ENCODE measurements around the gene HRH3.

HRH3 gene

DNA sequence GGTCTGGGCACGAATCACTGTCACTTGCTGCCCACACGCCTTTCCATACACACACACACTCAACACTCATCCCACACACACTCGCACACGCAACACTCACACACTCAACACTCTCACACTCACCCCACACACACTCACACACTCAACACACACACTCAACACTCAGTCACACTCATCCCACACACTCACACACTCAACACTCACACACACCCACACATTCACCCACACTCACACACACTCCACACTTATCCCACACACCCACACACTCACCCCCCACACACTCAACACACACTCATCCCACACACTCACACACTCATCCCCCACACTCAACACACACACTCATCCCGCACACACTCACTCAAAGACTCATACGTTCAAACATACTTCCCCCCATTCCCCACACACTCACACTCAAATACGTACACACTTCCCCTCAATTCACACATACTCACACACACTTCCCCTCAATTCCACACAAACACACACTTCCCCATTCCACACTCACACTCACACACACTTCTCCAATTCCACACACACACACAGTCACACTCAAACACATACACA, 9.0 kb upstream of the HRH3 start:
- no peak for DNase-seq

DNA sequence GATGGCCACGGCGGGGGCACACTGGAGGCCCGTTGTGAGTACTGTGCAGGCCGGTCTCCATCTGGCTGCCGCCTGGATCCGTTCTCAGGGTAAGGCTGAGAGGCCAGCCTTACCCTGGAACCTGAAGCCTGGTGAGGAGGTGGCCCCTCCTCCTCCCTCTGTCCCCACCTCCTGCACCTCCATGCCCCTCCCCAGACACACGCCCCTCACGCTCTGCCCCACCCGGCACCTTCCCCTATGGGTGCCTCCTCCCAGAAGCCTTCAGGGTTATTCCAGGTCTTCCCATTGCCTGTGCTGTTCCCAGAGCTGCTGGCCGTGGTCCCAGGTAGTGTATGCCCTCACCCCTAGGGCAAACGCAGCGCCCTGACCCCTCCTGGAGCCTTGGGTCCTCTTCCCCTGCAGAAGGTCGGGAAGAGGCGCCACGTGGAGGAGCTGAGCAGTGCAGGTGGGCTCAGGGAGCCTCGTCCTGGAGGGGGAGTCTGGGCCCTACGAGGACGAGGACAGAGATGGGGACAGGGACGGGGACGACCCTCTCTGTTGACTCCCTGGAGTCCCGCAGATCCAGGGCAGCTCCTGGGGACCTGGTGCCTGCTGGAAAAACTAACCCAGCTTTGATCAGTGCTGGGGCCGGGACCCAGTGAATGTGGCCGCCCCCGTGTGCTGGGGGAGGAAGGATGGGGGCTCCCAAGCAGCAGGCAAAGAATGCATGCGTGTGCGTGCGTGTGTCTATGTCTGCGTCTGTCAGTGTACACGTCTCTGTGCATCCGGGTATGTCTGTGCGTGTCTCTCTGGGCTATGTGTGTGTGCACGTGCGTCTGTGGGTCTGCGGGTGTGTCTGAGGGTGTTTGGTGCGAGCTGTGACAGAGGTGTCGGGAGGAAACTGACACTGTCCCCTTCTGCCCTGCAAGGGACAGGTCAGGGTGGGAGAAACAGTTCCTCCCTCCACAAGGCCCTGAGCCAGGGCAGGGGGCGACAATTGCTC, 8.2 kb upstream of the HRH3 start:
- DNase-seq, result no peak

DNA sequence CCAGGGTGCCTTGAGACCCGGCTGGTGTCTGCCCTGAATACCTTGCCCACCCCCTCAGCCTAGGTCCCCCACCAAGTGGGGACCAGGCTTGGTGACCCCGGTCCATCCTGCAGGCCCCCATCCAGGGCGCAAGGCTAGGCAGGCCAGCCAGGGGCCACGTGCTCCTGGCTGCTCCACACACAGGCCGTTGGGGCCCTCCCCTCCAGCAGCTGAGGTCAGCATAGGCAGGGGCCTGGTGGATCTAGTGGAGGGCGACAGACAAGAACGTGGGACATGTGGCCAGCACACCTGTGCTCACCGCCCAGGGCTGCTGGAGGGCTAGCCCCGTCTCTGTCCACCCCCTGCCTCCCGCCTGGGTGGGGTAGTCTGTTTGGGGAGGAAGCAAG, 7.5 kb upstream of the HRH3 start:
- DNase-seq, result no peak

DNA sequence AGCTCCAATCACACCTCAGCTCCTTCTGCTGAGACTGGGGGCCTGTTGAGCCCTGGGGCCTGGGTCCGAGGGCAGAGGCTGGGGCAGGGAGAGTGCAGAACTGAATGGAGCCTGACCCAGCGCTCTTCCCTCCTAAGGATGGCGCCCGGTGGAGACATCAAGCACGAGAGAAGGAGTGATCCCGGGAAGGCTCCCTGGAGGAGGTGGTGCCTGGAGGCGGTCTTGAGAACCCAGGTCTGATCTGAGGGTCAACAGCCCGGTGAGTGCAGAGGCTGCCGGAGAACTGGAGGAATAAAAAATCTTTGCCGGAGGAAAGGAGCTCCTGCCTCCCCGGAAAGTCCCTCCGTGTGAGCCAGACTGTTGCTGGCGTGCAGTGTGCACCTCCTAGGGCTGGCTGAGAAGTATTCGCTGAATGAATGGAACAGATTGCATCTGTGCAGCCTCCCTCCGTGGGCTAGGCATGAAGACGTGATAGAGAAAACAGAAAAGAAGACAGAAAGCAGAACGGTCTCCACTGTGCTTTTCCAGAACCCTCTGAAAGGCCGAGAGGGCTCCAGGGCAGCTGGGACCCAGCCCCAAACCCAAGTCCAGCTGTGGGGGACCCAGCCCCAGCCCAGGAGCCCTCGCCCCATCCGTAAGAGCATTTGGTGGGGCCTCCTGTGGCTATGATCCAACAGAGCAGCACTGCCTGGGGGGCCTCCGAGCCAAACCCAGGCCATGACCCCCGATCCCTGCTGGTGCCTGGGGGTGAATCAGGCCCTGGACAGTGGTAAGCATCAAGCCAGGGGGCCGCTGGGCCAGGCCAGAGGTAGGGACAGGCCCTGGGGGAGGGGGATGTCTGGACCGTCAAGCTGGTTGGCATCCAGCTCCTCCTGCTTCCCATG, 6.9 kb upstream of the HRH3 start:
- no peak for DNase-seq

DNA sequence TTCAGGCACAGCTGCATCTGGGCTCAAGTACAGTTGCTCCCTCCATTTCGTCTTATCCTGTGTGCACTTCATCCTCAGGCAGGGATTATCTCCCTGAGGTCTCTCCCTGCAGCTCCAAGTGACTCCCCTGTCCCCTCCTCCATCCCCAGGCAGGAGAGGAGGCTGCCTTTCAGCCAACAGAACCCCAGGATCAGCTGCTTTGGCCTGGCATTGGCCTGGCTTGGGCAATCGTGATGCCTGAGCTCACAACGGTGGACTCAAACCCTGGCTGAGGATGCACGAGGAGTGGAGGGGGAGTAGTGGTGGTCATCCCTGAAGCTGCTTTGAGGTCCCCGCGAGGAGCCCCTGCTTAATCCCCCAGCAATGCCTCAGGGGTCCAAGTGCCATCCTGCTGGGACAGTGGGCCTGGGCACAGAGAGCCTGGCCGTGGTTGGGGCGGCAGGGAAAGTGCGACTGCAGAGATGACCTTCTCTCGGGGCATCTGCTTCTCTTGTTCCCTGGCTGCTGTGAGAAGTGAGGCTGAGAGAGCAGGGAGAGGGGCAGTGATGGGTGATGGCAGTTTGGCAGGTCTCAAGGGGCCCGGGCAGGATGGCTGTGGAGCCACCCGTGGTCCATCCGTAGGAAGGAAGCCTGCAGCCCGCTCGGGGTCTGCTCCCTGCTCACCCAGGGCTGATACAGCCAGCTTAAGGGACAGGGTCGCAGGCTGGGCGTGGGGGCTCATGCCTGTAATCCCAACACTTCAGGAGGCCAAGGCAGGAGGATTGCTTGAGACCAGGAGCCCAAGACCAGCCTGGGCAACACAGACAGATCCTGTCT, 6.0 kb upstream of the HRH3 start:
- no peak for DNase-seq

DNA sequence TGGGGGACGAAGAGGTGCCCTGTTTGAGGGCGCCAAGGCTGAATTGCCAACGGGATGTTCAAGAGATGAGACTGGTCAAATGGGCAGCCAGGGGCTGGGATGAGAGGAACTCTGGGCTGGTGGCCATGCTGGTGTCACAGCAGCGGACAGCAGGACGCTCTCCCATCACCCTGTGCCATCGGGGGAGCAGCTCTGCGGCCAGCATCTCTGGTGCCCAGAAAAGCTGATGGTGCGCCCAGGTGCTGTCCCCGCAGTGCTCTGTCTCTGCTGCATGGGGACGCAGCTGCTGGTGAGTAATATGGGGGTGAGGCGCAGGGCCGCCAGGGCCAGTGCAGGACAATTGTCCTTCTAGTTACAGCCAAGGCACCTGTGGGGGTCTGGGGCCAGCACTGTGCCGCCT, 4.9 kb upstream of the HRH3 start:
- no peak for DNase-seq

DNA sequence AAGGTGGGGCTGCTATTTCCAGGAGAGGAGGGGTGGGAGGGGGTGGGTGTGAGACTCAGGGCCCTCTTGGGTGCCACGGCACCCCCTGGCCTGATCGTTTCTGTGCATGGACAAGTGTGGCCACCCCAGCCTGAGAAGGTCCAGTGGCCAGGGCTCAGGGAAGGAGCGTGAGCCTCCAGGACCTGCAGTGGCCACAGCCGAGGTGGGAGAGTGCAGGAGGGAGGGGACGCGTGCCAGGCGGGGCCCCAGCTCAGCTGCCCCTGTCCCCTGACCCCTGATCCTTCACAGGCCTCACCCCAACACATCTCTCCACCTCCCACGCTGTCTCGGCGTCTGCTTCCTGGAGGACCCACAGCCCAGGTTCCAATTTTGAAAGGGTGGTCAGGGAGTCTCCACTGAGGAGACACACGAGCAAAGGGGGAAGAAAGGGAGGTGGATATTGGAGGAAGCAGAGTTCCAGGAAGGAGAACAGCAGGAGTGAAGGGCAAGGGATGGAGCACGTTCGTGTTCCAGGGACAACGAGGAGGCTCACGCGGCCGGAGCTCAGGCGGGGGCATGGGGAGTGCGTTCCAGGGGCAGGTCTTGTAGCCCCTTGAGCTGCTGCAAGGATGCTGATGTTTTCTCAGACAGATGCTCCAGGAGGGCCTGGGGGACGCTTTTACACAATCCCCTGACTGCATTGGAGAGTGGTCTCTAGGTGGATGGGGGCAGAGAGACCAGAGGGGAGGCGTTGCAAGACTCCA, 4.2 kb upstream of the HRH3 start:
- no peak for DNase-seq

DNA sequence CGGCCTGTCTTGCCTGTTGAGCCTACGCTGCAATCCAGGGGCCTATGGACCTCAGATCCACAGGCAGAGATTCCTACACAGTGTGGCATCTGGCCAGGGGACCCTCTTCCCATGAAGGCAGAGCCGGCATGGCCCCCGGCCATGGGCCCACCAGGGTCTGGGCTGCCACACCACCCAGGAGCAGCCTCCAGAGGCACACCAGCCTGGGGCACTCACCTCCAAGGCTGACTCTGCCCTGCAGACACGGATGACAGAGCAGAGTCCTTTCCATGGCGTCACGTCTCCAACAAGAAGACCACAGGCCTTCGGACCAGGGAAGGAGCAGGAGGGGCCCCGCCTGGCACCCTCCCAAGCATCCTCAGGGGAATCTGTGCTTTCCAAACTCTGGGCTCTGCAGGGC, 3.5 kb upstream of the HRH3 start:
- no peak for DNase-seq

DNA sequence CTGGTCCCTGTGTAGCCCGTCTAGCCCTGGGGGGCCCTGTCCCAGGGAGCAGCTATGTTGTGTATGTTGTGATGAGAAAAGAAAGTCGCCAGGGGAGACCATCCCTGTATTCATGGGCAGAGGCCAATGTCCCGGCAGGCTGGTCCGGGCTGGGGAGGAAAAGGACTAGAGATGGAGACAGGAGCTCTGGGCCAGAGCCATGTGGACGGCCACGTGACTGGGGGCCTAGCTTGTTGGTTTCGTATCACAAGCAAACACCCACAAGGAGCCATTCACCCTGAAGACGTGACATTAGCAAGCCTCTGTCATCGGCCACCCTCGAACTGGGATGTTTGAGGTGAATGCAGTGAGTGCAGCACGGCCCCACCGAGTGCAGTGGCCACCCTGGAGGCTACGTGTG, 2.9 kb upstream of the HRH3 start:
- DNase-seq, result no peak

DNA sequence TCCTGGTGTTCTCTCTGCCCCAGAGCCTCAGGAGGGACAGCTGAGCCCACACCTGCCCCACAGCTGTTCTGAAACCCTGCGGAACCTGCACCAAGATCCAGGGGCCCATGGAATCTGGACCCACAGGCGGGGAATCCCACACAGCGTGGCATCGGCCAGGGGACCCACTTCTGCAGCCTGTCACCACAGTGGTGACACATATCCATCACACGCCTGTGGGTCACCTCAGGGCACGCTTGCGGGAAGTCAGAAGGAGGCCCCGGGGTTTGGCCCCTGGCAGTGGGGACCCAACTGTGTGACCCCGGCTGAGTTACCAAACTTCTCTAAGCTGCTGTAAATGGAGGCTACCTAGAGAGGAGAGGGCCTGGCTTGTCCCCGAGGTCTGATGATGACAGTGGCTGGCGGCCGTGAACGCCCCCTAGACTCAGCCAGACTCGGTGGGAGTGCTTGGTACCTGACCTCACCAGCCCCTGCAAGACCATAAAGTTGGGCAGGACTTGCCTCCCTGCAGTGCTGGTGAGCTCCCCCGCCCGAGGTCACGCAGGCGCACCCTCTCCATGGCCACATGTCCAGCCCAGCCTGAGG, 2.3 kb upstream of the HRH3 start:
- no peak for DNase-seq

DNA sequence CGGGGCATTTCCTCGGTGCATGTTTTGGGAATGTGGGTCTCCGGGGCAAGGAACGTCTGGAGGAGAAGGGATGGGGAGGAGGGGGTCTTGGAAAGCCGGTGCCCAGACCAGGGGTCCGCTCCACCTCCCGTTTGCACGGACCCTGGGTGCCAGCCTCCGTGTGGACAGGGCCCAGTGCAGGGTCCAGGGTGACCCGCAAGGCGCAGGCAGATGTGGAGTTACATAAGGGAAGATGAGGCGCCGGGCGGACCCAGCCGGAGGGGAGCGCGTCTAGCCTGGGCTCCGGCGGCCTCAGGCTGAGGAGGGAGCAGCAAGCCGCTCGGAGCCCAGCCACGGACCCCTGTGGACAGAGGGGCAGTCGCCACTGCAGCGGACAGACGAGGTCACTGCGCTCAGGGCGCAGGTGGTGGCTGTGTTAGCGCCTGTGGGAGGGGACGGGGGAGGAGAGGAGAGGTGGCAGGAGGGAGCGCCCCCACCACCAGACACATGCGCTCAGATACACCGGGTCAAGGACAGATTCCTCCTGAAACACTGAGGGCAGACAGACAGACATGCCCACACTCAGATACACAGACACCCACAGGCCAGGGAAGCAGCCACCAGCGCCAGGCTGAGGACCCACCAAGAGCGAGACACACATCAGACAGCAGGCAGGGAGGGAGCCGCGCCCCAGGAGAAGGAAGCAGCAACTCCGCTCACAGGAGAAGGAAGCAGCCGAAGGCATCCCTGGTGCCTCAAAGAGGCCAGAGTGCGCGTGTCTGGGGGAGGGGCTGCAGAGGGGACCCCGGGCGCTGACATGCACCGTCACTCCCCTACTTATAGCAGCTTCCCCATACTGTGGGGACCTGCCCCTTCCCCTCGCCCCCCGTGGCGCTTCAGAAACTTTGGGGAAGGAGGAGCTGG, 839 bp upstream of the HRH3 start:
- no peak for DNase-seq

DNA sequence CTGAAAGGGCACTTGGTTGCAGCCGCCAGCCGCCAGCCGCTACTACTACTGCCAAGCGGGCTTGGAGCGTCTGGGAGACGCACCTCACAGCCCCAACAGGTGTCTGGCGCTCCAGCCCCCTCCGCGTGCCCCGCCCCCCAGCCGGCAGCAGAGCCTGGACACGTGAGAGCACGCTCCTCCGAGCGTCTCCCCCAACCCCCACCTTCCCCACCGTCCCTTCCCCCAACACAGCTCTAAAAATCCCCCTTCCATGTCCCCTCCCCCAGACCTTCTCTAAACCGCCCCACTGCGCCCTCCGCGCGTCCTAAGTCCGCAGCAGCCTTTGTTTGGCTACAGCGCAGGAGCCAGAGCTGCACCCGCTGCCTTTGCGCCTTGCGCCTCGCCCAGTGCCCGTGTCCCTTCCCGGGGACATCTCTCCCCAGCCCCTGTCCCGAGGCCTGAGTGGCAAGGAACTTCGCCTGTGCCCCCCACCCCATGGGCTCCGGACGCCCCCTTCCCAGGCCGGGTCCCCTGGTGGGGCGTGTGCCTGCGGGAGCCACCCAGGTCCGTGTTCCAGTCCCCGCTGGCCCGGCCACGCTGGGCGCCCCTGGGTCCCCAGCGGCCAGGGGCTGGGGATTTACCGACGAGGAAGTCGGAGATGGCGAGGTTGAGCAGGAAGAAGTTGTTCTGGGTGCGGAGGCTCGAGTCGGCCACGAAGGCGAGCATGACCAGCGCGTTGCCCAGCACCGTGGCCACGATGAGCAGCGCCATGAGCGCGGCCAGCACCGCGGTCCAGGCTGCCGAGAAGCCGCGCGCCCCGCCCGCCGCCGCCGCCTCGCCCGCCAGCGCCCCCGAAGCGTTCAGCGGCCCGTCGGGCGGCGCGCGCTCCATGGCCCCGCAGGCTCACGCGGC, 732 bp downstream of the HRH3 start:
- no peak for DNase-seq

DNA sequence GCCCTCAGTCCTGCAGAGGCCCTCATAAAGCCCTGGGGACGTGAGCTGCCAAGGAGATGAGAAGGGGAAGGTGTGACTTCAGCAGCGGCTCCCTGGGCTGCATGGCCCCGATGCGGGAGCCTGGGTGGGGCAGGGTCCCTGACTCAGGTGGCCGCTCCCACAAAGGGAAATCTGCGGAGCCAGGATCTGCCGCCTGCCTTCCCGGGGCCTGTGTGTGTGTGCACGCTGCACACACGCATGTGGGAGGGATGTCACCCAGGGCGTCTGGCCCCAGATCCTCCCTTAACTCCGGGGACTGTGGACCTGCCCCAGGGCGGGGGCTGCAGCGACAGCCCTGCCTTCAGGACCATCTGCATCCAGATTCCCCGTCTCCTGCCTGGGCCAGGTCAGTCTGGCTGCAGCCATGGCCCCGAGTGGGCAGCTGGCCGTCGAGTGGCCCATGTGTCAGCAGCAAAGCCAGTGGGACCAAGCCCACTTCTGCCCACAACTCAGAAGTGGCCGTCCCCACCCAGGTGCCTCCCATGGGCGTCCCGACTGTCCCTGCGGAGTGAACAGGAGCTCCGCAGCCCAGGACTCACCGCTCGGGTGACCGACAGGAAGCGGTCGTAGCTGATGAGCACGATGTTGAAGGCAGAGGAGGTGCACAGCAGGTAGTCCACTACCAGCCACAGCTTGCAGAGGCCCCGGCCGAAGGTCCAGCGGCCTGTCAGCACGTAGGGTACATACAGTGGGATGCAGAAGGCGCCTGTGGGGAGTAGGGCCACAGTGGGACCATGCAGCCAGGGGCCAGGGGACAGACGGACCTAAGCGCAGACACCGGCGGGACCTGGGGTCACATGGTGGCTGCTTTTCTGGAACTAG, 1.9 kb downstream of the HRH3 start:
- no peak for DNase-seq

DNA sequence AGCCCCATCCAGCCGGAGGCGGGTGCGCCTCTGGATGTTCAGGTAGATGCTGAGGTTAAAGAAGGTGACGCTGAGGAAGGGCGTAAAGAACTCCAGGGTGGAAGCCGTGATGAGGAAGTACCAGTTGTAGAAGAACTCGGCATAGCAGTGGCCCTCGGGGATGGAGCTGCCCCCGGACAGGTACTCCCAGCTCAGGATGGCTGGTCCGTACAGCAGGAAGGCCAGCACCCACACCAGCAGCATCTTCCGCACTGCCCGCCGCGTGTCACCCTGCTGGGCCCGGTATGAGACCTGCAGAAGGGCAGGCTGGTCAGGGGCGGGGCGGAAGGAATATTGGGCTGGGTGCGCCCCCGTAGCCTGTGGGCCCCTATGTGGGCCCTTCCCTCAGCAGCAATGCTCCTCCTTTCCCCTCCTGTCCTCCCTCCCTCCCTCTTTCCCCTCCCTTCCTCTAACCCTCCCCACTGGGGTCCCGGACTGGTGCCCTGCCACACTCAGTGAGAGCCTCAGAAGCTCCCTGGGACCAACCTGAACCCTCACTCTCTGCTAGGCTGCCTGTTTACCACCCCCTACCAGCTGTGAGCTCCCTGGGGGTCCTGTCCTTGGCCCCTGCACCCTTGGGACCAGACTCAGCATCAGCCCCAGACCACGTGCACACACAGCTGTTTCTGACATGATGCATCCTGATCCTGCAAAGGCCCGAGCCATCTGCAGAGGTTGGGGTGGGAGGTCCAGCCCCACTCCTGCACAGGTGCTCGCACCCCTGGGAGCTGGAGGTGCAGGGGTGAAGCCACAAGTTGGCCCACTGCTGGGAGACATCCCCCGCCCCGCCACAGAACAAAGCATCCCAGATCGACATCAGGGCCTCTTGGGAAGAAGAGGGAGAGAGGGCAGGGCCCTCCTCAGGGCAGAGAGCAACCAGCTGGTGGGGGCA, 3.2 kb downstream of the HRH3 start:
- DNase-seq, result no peak

DNA sequence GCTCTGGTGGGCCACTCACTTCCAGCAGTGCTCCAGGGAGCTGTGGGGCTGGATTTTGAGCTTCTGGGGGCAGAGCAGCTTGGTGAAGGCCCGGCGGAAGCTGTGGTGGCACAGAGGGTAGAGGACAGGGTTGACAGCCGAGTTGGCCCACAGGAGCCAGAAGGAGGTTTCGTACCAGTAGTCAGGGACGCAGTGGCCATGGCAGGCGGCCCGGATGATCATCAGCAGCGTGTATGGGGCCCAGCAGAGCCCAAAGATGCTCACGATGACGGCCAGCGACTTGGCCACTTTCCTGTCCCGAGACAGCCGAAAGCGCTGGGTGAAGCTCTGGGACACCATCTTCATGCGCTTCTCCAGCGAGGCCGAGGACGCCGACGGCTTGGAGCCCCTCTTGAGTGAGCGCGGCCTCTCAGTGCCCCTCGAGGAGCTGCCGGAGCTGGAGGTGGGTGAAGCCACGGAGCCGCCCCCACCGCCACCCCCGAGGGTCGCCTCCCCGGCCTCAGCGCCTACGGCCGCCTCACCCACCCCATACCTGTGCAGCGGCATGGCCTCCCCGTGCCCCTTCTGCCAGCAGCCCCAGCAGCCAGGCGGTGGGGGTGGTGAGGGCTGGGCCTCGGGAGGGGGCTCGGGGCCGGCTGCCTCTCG, 4.0 kb downstream of the HRH3 start:
- DNase-seq, result no peak

All from activated effector memory CD4-positive, alpha-beta T cell treated with anti-CD3 and anti-CD28 coated beads, Interleukin-2, amount 50 U/mL, for 16 hours (primary cell).